Fibroblast of mammary gland (primary cell): ENCODE data around the gene FKRP.
A peak's percentile ranks its signal among the peaks of the same experiment; 100 is the strongest.

Source experiments
- DNase-seq: peaks from one replicate; pipeline ENCODE4 v3.0.0-alpha.2; 2010; ENCODE audit warnings: low read depth
- H3K4me3 ChIP-seq: 2 replicates; pipeline ENCODE4 v1.5.1; 2011; ENCODE audit warnings: low read depth, mild to moderate bottlenecking, low read length, moderate library complexity; ENCODE audit not compliant: control insufficient read depth
- TF ChIP-seq, protein P1 (sequence below): conservative IDR thresholded peaks from 2 replicates; pipeline ENCODE4 v1.5.1; 2011; ENCODE audit warnings: low read depth, low read length, inconsistent platforms; ENCODE audit not compliant: control insufficient read depth, insufficient read depth

FKRP gene

DNA sequence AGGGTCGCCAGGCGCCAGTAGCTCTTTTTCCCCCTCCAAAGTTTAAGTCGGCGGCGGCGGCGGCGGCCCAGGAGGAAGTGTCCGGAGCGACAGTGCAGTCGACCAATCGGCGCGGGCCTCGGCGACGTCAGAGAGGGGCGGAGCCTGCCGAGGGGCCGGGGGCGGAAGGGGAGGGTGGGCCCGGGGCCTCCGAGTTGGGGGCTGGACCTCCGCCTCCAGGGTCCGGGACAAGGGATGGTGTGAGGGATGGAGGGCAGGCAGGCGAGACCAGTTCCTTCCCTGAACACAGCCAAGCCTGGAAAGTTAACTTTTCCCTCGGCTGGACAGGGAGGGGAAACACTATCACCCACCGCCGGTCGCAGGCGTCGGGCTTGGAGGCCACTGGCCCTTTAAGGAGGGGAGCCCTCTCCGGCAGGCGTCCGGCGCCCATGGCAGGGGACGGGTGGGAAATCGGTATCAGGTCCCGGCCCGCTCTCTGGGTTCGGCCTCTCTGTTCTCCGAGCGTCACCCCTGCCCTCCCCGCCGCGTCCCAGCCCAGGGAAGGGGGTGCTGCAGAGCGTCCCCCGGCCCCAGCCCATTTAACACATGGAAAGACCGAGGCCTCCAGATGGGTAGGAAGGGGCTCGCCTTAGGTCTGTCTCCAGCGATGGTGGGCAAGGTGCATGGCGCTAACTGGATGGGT lies 28.7 kb upstream of the FKRP start, which contains the start of gene PRKD2:
TSS of gene PRKD2 (minus strand) at position 81 of the 682 bp plus-strand sequence. CDS start 744 bp downstream, outside the sequence.
- TF ChIP-seq, protein P1, sequence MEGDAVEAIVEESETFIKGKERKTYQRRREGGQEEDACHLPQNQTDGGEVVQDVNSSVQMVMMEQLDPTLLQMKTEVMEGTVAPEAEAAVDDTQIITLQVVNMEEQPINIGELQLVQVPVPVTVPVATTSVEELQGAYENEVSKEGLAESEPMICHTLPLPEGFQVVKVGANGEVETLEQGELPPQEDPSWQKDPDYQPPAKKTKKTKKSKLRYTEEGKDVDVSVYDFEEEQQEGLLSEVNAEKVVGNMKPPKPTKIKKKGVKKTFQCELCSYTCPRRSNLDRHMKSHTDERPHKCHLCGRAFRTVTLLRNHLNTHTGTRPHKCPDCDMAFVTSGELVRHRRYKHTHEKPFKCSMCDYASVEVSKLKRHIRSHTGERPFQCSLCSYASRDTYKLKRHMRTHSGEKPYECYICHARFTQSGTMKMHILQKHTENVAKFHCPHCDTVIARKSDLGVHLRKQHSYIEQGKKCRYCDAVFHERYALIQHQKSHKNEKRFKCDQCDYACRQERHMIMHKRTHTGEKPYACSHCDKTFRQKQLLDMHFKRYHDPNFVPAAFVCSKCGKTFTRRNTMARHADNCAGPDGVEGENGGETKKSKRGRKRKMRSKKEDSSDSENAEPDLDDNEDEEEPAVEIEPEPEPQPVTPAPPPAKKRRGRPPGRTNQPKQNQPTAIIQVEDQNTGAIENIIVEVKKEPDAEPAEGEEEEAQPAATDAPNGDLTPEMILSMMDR: no peak
- H3K4me3 ChIP-seq: peak within 1 kb of the TSS; percentile 80
- peak; percentile 66 for DNase-seq

DNA sequence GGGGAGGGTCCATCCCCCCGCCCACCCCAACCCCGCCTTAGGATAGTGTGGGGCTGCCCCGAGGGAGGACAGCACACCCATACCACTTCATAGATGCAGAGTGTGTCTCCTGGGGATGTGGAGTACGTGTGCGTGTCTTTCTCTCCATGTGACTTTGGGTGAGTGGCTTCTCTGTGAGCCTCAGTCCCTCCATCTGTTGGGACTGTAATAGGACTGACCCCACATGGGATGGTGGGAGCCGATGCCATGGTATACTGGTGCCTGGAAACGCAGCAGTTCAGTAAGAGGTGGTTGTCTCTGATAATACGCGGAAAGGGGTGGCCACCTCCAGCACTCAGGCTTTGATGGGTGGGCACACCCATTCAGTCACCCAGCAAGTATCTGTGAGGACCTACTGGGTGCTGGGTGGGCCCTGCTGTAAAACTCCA lies 28.1 kb upstream of the FKRP start:
- TF ChIP-seq, protein P1: no peak
- DNase-seq: no peak
- peak overlapping the region; percentile 80 for H3K4me3 ChIP-seq

DNA sequence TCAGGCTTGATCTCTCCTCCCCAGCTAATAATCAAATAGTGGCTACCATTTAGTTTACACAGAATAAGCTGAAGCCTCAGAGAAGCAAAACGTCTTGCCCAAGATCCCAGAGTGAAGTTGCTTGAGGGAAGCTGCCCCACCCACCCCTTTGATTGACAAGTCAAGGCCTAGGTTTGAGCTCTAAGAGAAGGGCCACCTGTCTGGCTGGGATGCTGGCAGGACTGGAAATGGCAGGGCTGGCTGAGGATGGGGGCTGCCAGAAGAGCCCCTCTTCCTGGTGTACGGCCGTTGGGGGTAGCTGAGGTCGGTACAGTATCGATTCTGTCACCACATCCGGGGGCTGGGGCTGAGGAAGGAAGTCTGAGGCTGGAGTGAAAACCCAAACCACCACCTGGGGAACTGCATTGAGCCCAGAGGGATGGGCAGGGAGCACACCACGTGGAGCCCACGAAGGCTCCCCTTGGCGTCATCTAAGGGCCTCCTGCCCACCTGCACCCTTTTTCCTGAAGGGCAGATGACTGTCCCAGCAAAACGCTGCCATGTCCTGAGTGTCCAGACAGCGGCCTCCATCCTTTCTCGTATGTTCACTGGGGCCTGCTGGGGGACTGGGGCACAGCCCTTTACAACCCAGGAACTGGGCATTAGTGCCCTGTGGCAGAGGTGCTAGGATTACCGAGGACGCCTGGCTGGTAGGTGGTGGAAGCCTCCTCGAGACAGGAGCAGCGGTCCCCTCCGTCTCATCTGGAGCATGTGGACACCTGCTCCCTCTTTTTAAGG lies 27.5 kb upstream of the FKRP start:
- TF ChIP-seq, protein P1: no peak
- no peak for DNase-seq
- H3K4me3 ChIP-seq: no peak overlapping the region

DNA sequence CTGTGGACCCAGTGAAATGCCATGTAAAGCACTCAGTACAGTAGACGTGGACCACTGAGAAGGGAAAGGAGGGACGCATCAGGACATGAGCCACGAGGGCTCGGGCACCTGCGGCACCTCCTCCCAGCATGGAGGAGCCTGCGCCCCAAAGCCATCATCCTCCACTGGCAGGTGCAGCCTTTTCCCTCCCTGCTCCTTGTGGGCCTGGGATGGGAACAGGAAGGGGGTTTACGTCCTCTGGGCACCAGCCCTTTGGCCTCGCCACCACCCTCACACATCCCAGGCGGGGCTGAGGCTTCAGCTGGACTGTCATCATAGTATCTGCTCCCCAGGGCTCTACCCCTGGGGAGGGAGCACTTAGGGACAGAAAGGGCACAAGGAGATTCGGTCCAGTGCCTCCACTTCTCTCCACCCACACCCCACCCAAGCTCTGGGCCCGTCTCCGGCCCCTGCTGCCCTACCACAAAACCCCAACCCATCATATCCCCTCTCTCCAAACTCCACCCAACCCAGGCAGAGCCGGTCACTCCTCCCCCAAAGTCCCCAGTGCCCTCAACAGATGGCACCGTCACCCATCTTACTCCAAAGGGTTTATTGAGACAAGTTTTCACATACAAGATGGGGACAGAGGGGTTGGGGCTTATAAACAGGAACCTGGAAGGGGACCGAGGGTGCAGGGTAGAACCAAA lies 26.8 kb upstream of the FKRP start:
- no peak for DNase-seq
- no peak overlapping the region for H3K4me3 ChIP-seq
- TF ChIP-seq, protein P1: no peak

DNA sequence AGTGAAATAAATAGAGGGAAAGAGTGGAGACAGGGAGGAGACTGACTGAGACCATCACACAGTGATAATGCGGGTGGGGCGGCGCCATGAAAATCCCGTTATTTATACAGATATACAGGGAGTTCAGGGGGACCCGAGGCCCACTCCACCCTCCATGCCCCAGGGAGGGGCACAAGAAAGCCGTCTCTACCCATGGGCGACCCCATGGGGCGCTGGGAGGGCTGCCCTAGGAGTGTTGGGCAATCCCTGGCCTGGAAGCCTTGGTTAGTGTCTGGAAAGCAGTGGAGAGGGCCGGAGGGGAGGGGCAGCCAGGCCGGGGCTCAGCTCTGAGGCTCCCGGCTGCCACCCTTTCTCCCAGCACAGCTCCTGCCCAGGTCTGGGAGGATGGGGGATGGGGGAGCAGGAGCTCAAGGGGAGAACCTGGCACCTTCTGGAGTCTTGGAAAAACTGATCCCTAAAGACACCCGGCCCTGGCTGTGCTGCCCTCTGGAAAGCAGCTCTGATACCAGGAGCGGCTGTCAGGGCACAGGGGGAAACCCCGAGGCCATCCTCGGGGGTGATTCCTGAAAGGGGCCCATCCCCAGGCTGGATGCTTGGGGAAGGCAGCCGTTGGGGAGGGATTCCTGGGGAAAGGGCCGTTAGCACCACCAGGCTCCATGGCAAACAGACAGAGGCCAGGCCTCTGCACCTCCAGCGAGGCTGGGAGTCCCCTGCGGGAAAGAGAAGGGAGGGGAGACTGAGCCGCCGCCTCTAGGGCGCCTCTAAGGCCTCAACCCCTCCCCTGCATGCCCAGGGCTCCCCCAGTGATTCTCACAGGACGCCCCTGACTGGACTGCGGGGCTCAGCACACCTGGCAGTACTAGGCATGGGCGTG lies 26.0 kb upstream of the FKRP start:
- no peak overlapping the region for H3K4me3 ChIP-seq
- no peak for DNase-seq
- TF ChIP-seq, protein P1: no peak

DNA sequence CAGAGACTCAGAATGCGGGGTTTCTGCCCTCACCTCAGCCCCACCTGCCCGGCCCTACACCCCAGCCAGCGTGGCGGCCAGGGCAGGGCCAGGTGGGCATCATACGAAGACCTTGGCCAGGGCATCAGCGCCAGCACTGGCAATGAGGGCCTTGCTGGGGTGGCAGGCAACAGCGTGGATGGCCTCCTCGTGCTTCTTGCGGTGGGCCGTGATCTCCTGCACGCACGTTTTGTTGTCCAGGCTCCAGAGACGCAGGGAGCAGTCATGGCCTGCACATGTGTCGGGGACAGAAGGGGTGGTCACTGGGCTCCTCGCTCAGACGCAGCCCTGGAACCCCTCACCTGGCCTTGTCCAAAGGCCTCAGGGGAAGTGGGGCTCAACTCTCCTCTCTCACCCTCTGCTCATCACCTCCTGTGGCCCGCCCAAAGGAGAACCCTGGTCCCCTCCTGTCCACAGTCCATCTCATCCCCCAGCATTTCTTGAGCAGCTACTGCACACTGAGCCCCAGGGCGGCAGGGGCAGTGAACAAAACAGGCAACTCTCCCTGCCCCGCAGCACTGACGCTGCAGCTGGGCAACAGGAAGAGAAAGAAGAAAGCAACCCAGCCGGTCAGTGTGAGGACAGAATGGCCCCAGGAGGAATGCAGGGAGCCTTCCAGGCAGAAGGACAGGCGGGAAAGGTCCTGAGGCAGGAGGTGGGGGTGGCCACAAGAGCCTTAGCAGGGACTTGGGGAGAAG lies 25.2 kb upstream of the FKRP start:
- DNase-seq: no peak
- H3K4me3 ChIP-seq: no peak overlapping the region
- TF ChIP-seq, protein P1: no peak
